HG02973 (cell line): ENCODE results near the gene ODF2L.

Source experiments
- ATAC-seq: cut with Tn5 transposase; IDR thresholded peaks from one replicate; pipeline ENCODE4 v1.9.1; 2021; ENCODE audit warnings: moderate library complexity; ENCODE audit not compliant: unreplicated experiment

Gene ODF2L

GRCh38 chr1:86324130-86324822 lies 71.8 kb downstream of the ODF2L start:
- ATAC-seq, result no peak

- no peak for ATAC-seq
Measured at GRCh38 chr1:86322241-86322640, 73.9 kb downstream of the ODF2L start.

GRCh38 chr1:86318436-86318835 lies 77.7 kb downstream of the ODF2L start:
- no peak for ATAC-seq

GRCh38 chr1:86317926-86318325 lies 78.2 kb downstream of the ODF2L start:
- no peak for ATAC-seq

GRCh38 chr1:86305731-86306130 lies 90.4 kb downstream of the ODF2L start:
- ATAC-seq, result no peak

- no peak for ATAC-seq
Measured at GRCh38 chr1:86303041-86303690, 93.0 kb downstream of the ODF2L start.
